ENCODE measurements around the gene GFOD1.
"Not testable (repeated sequence)": the region's sequence is repeated elsewhere in the genome, so short reads cannot be mapped to it uniquely, and the experiment has no call there.

The GFOD1 gene

DNA sequence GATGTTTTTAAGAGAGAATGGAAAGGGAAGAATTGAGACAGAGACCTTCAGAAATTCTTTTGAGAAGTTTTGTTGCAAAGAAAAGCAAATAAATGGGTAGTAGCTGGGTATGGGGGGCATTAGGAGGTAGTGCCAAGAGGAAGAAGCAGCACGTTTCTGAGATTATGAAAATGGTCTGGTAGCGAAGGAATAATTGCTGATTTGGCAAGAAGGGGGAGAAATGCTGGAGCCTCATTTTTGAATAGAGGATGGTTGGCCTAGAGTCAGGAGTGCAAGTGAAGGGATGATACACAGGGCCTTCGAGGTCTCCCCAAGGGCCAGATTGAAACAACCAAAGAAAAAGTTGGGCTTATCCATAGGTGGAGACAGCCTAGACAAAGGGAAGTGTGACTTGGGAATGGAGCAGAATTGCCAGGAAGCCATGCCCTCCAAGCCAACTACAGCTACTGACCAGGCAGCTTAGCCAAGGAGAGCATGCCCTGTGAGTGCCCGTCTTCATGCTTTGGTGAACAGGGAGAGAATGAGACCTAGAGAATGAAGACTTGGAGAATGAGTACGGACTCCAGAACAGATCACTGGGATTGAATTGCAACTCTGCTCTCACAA lies 144.9 kb downstream of the GFOD1 start:
- H3K9me3 Mint-ChIP-seq (ENCODE audit: low read depth) = peaks cover 8% of the 10 kb centered on the region
- H3K36me3 Mint-ChIP-seq = peaks cover 3% of the 10 kb centered on the region
- H3K27ac Mint-ChIP-seq = no peak overlapping the region
- H3K27me3 Mint-ChIP-seq = peaks cover 2% of the 10 kb centered on the region
- H3K4me3 Mint-ChIP-seq = no peak overlapping the region
- no peaks in the 10 kb centered on the region for H3K4me1 Mint-ChIP-seq (ENCODE audit: low read depth)

DNA sequence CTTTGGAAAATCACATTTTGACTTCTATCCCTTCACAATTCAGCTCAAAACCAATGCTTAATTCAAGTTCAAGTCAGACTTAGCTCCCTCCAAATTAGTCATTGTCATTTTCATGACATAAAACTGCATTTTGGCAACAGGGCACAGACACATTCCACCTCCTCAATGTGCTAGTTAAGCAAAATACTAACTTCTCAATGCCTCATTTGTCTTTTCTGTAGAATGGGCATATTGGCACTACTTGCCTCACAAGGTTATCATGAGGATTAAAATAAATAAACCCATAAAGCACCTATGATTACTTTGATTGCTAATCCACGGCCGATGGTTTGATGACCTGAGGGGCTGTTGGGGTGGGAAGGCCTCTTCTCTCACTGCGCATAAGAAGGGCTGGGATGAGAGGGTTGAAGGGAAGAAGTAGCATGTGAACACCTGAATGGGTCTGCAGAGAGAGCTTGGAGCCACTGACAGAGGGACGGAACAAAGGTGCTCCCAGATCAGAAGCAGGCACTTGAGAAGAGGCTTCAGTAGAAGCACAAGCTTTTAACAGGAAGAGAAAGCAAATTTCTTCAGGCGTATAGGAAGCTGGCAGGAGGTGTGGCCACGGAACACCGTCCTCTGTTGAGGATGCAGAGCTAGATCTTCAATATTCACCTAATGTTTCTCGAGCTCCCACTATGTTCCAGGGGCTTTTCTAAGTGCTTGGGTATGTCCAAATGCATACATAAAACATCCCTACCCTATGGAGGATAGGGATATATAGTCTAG lies 147.4 kb downstream of the GFOD1 start:
- peaks cover 2% of the 10 kb centered on the region for H3K27me3 Mint-ChIP-seq
- no peak overlapping the region for H3K4me3 Mint-ChIP-seq
- H3K36me3 Mint-ChIP-seq = peaks cover 3% of the 10 kb centered on the region
- H3K27ac Mint-ChIP-seq = no peak overlapping the region
- H3K4me1 Mint-ChIP-seq (ENCODE audit: low read depth) = peaks cover 5% of the 10 kb centered on the region
- H3K9me3 Mint-ChIP-seq (ENCODE audit: low read depth) = peaks cover 8% of the 10 kb centered on the region

DNA sequence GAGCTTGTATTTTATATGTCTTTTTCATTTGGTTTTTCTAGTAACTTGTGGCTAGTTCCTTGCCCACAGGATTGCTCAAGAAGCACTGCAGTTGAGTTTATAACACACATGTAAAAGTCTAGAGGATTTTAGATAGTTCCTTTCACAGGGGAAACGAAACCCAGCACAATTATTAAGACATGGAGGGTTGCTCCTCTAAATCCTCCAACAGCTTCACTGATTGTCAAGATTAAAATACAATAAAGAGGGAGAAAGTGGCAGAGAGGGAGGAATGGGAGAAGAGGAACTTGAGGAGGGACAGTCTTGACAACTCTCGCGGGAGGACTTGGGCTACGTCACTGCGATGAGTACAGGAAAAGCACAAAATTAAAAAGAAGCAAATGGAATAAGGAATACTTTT lies 149.4 kb downstream of the GFOD1 start:
- Mint-ChIP-seq H3K27me3 (no peaks in the 10 kb centered on the region), H3K27ac (no peak overlapping the region), H3K36me3 (peaks cover 3% of the 10 kb centered on the region), H3K4me1 (ENCODE audit: low read depth) (peaks cover 7% of the 10 kb centered on the region), H3K4me3 (no peak overlapping the region), H3K9me3 (ENCODE audit: low read depth) (peaks cover 8% of the 10 kb centered on the region)

DNA sequence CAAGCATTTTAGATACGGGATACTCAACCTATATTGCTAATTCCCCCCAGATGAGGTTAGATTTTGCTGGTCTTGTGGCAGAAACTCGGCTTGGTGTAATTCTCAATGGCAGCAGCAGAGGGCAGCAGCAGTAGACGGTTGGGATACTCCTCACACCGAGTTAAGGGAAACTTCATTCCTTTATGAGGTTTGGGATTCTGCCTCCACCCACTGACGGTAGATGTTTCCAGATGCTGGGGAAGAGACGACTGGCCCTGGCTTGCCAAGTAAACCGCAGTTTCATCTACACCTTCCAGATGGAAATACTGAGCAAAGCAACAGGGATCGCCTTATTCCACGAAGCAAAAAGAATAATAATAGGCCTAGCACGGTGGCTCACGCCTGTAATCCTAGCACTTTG lies 150.8 kb downstream of the GFOD1 start:
- Mint-ChIP-seq H3K27ac (peak overlapping the region; percentile 11), H3K27me3 (no peaks in the 10 kb centered on the region), H3K9me3 (ENCODE audit: low read depth) (no peaks in the 10 kb centered on the region), H3K36me3 (peaks cover under 1% of the 10 kb centered on the region), H3K4me1 (ENCODE audit: low read depth) (peaks cover 7% of the 10 kb centered on the region), H3K4me3 (no peak overlapping the region)

DNA sequence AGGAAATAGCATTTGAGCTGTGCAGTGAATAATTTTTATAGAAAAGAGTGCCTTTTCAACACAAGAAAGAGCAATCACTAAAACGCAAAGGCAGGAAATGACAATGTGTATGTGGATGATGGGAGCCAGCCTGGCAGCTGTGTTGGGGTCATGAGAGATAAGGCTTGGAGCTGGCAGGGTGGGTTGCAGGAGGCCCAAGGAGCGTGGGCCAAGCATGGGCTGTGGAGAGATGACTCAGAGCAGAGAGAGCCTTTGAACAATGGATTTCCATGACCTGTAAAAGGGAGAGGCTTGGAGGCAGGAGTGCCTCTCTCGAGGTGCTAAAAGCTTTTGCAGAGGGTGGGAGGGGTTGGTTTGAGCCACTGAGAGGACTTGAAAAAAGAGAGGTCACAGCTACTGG lies 152.4 kb downstream of the GFOD1 start:
- Mint-ChIP-seq H3K27ac (no peak overlapping the region), H3K4me1 (ENCODE audit: low read depth) (peaks cover 7% of the 10 kb centered on the region), H3K27me3 (no peaks in the 10 kb centered on the region), H3K4me3 (no peak overlapping the region), H3K36me3 (no peaks in the 10 kb centered on the region), H3K9me3 (ENCODE audit: low read depth) (no peaks in the 10 kb centered on the region)

DNA sequence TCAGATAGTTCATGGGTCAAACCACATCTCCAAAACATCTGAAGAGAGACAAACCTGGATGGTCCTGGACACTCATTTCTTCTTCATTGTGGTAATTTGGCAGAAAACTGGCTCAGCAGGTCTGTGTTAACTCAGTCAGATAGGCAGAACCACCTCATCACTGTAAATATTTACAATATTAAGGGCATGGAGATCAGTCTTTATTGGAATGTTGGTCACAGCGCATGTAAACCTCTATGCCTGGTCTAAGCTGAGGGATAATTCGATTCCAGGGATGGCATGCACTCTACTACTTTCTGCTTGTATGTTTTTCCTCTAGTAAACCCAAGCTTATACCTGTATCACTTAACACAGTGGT lies 155.1 kb downstream of the GFOD1 start:
- H3K27me3 Mint-ChIP-seq = no peaks in the 10 kb centered on the region
- no peaks in the 10 kb centered on the region for H3K9me3 Mint-ChIP-seq (ENCODE audit: low read depth)
- H3K4me1 Mint-ChIP-seq (ENCODE audit: low read depth) = peaks cover 23% of the 10 kb centered on the region
- no peak overlapping the region for H3K27ac Mint-ChIP-seq
- H3K36me3 Mint-ChIP-seq = no peaks in the 10 kb centered on the region
- no peak overlapping the region for H3K4me3 Mint-ChIP-seq

DNA sequence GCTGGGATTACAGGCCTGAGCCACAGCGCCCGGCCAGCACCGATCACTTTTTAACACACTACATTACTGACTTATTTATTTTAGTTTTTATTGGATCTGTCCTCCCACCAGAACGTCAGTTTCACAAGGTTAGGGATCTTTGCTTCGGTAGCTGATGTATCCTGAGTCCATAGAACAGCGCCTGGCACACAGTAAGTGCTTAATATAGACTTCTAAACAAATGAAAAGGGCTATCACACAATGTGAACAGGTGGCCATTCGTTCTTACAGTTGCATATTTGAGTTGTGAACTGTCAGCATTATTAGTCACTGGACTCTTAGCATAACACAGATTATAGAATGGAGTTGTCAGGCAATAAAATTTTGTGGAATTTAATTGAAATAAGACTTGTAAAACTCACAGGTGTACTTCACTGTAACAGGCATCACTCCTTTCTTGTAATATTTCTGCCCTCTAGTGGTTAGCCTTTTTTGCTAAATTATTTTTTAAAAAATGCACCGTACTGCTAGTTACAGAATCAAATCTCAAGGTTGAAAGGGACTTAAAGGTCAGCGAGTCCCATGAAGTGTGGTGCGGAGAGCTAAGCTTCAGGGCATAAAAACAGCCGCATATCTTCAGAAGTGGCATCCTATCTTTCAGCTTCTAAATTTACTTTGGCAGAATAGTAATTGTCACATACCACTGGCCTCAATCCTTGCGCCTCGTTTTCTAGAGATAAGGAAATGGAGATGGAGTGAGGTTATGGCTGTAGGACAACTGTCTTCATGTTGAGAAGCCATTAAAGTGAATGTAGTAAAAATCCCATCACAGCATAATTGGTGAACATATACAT lies 155.7 kb downstream of the GFOD1 start:
- H3K9me3 Mint-ChIP-seq (ENCODE audit: low read depth) = no peaks in the 10 kb centered on the region
- H3K36me3 Mint-ChIP-seq = no peaks in the 10 kb centered on the region
- H3K4me3 Mint-ChIP-seq = no peak overlapping the region
- peaks cover 28% of the 10 kb centered on the region for H3K4me1 Mint-ChIP-seq (ENCODE audit: low read depth)
- no peaks in the 10 kb centered on the region for H3K27me3 Mint-ChIP-seq
- H3K27ac Mint-ChIP-seq = no peak overlapping the region

DNA sequence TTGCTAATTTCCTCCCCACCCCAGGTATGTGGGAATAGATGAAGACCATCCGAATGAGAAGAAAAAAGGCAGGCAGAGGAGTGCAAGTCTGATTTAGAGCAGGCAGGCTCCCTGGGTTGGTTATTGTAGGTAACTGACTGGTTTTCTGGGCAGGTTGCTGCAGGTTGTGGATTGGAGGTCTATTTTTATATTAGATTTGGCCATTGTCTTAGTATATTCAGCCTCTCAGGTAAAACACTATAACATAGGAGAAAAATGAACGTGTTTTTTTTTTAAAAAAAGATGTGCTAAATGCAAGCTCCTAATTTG lies 158.6 kb downstream of the GFOD1 start:
- peaks cover 30% of the 10 kb centered on the region for H3K4me1 Mint-ChIP-seq (ENCODE audit: low read depth)
- no peaks in the 10 kb centered on the region for H3K27me3 Mint-ChIP-seq
- H3K4me3 Mint-ChIP-seq = peak overlapping the region; percentile 94
- H3K27ac Mint-ChIP-seq = peak overlapping the region; percentile 95
- peaks cover 4% of the 10 kb centered on the region for H3K36me3 Mint-ChIP-seq
- H3K9me3 Mint-ChIP-seq (ENCODE audit: low read depth) = no peaks in the 10 kb centered on the region

DNA sequence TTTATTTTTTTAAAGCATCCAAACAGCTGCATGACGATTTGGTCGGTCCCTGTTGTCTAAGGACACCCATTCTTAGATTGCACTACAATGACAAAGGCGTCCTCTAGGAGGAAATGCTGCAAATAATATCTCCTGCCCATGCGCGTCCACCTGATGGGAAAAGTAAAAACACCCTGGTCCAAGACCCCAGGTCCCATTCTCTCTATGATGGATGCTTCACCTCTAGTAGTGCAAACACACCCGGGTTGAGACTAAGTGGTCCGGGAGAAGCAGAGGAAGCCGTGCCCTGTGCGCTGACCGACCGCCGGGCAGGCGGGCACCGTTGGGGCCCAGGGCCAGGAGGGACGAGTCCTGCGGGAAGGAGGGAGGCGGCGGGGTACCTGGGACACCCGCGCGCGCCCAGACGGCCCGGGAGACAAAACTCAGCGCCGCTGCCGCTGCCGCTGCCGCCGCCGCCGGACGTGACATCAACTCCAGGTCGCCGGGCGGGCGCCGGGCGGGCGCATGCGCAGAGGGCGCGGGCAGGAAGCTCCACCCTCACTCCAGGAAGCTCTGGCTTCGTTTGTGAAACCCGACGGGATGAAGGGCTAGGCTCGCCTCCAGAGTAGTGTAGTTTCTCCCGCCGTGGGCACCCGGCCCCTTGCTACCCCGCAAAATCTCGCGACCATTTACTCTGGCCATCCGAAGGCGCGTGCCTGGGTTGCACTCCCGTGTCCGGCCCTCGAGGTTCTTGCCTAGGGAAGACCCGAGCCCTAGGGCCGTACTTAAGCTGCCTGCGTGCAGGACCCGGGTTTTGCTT lies 159.1 kb downstream of the GFOD1 start, which contains the start of gene TBC1D7:
TSS of gene TBC1D7 (minus strand) at position 462 of the 799 bp plus-strand sequence. CDS start 1,639 bp downstream, outside the sequence.
- peak within 1 kb of the TSS; percentile 94 for H3K4me3 Mint-ChIP-seq
- no peaks in the 10 kb centered on the region for H3K27me3 Mint-ChIP-seq
- peaks cover 7% of the 10 kb centered on the region for H3K36me3 Mint-ChIP-seq
- no peaks in the 10 kb centered on the region for H3K9me3 Mint-ChIP-seq (ENCODE audit: low read depth)
- H3K4me1 Mint-ChIP-seq (ENCODE audit: low read depth) = peaks cover 30% of the 10 kb centered on the region
- peak within 1 kb of the TSS; percentile 95 for H3K27ac Mint-ChIP-seq

DNA sequence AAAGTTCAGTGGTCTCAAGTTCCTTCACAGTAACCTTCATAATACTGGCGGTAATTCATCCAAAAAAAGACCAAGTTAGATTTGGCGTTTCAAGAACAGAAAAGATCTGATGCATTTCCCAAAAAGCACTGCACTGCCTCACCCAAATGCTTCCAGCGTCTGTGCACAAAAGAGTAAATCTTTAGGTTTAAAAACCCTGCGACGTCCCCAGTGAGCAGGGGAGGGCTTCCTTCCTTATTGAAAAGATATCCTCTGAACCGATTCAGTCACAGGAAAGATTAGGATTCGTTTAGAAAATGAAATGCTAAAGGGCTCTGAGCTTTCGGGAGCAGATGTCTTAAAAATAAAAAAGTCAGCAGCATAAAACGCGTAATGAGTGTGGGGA lies 159.7 kb downstream of the GFOD1 start:
- H3K4me3 Mint-ChIP-seq = peak overlapping the region; percentile 94

DNA sequence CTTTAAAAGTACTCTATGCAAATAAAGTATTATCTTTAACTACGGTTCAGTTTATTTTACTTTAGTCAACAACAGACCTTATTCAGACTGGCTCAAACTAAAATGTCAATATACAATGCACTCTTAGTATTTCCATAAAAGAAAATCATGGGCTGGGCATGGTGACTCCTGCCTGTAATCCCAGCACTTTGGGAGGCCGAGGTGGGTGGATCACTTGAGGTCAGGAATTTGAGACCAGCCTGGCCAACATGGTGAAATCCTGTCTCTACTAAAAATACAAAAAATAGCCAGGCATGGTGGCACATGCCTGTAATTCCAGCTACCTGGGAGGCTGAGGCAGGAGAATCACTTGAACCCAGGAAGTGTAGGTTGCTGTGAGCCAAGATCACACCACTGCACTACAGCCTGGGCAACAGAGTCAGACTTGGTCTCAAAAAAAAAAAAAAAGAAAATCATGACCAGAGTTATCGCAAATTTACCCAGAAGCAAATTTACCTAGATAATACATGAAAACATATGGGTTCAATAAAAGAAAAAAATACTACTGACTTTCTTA lies 161.3 kb downstream of the GFOD1 start:
- H3K36me3 Mint-ChIP-seq; H3K27ac Mint-ChIP-seq; H3K27me3 Mint-ChIP-seq; H3K9me3 Mint-ChIP-seq (ENCODE audit: low read depth): not testable (repeated sequence)
- Mint-ChIP-seq H3K4me3 (peak overlapping the region; percentile 47), H3K4me1 (ENCODE audit: low read depth) (peaks cover 30% of the 10 kb centered on the region)

More for the DNA sequence above, 159.7 kb downstream of the GFOD1 start:
- Mint-ChIP-seq H3K36me3 (peaks cover 7% of the 10 kb centered on the region), H3K4me1 (ENCODE audit: low read depth) (peaks cover 30% of the 10 kb centered on the region), H3K9me3 (ENCODE audit: low read depth) (no peaks in the 10 kb centered on the region), H3K27me3 (no peaks in the 10 kb centered on the region), H3K27ac (peak overlapping the region; percentile 89)

DNA sequence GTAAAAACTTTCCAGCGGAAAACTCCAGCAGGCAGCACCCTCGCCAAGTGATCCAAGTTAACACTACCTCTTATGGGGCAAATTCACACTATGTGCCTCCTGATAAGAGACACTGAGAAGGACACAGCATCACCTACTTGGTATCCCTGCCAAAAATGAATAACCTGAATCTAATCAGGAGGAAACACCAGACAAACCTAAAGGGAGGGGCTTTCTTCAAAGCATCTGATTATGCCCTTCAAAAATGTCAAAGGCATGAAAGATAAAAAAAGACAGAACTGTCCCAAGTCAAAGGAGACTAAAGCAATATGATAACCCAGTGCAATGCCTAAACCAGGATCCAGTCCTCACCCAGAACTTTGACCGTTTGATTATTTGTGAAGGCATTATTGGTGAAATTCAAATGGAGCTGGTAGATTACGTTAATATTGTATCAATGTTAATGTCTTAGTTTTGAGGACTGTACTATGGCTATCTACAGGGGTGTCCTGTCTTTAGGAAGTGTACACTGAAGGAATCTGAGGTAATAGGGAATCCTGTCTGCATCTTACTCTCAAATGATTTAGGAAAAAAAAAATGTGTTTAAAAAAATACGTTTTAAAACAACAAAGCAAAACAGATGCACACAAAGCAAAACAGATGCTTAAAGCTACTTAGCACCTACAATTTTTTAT lies 167.4 kb downstream of the GFOD1 start:
- Mint-ChIP-seq H3K27me3 (no peaks in the 10 kb centered on the region), H3K4me1 (ENCODE audit: low read depth) (peaks cover 2% of the 10 kb centered on the region), H3K36me3 (peaks cover 21% of the 10 kb centered on the region)

DNA sequence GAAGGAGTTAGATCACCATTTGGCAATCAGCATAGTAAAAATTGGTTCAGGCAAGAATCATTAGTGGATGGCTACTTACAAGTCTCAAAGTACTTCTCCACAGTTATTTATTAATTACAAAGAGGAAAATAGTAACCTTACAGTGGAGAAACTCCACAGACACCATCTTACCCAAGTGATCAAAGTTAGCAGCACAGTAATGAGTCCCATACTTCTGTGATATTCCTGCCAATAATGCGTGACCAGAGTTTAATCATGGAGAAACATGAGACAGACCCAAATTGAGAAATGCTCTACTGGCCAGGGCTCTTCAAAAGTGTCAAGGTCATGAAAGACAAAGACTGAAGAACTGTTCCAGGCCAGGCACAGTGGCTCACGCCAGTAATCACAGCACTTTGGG lies 168.6 kb downstream of the GFOD1 start:
- Mint-ChIP-seq H3K36me3 (peaks cover 22% of the 10 kb centered on the region), H3K27ac (no peak overlapping the region), H3K4me1 (ENCODE audit: low read depth) (no peaks in the 10 kb centered on the region), H3K4me3 (no peak overlapping the region), H3K27me3 (no peaks in the 10 kb centered on the region), H3K9me3 (ENCODE audit: low read depth) (no peaks in the 10 kb centered on the region)

More for the DNA sequence above, 167.4 kb downstream of the GFOD1 start:
- no peak overlapping the region for H3K27ac Mint-ChIP-seq
- H3K9me3 Mint-ChIP-seq (ENCODE audit: low read depth) = no peaks in the 10 kb centered on the region
- no peak overlapping the region for H3K4me3 Mint-ChIP-seq

DNA sequence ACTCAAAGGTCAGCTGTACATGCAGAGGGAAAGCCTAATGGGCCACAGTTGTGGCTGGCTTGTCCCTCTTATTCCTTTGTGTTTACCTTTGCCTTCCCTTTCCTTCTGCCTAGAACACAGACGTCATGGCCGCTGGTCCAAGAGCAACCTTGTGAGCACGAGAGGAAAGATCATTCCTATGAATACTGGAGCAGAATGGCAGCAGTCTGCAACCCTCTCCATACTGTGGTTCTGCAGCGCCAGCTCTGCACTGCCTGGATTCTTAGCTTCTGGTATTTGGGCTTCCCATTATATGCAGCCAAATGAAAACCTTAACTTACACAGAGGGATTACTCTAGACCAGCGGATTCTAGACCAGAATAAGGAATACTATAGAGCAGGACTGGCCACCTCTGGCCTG lies 171.5 kb downstream of the GFOD1 start:
- H3K4me3 Mint-ChIP-seq = no peak overlapping the region
- H3K4me1 Mint-ChIP-seq (ENCODE audit: low read depth) = no peaks in the 10 kb centered on the region
- no peak overlapping the region for H3K27ac Mint-ChIP-seq
- no peaks in the 10 kb centered on the region for H3K9me3 Mint-ChIP-seq (ENCODE audit: low read depth)
- peaks cover 25% of the 10 kb centered on the region for H3K36me3 Mint-ChIP-seq
- no peaks in the 10 kb centered on the region for H3K27me3 Mint-ChIP-seq

Data from activated naive CD8-positive, alpha-beta T cell (primary cell).